DOHH2 (cell line): ENCODE results near the gene ALK.

Source experiments
- H3F3A ChIP-seq: fragments of 200-600 bp; sonication (generic), shearing (Covaris generic); 2 replicates; pipeline ENCODE4 v1.6.0; 2016; ENCODE audit warnings: antibody characterized with exemption, mild to moderate bottlenecking; ENCODE audit not compliant: control insufficient read depth, insufficient read depth
- H3K27ac ChIP-seq: fragments of 200-600 bp; sonication (generic); 2 replicates; pipeline ENCODE4 v1.5.1; 2014; ENCODE audit warnings: low read depth, mild to moderate bottlenecking, low read length, moderate library complexity
- H3K27me3 ChIP-seq: fragments of 200-600 bp; sonication (generic); 2 replicates; pipeline ENCODE4 v1.6.1; 2014; ENCODE audit warnings: mild to moderate bottlenecking, low read length, mixed read lengths; ENCODE audit not compliant: control insufficient read depth
- H3K36me3 ChIP-seq: fragments of 200-600 bp; sonication (generic); 2 replicates; pipeline ENCODE4 v1.6.1; 2014; ENCODE audit warnings: mild to moderate bottlenecking, low read length, moderate library complexity, mixed read lengths; ENCODE audit not compliant: control insufficient read depth
- H3K4me1 ChIP-seq: fragments of 200-600 bp; sonication (generic); 2 replicates; pipeline ENCODE4 v1.6.1; 2014; ENCODE audit warnings: mild to moderate bottlenecking, low read length, mixed read lengths; ENCODE audit not compliant: control insufficient read depth
- H3K4me2 ChIP-seq: fragments of 200-600 bp; sonication (generic); 2 replicates; pipeline ENCODE4 v1.6.0; 2014; ENCODE audit warnings: mild to moderate bottlenecking, low read length, moderate library complexity
- H3K4me3 ChIP-seq: fragments of 200-600 bp; sonication (generic); 2 replicates; pipeline ENCODE4 v1.5.1; 2014; ENCODE audit warnings: mild to moderate bottlenecking, low read length, mixed read lengths
- H3K79me2 ChIP-seq: fragments of 200-600 bp; sonication (generic); 2 replicates; pipeline ENCODE4 v1.6.1; 2014; ENCODE audit warnings: mild to moderate bottlenecking, low read length, mixed read lengths; ENCODE audit not compliant: control insufficient read depth
- H3K9me2 ChIP-seq: fragments of 200-600 bp; sonication (generic); replicated peaks from 2 replicates; pipeline ENCODE4 v1.6.1; 2014; ENCODE audit warnings: mild to moderate bottlenecking, low read length, mixed read lengths; ENCODE audit not compliant: control insufficient read depth
- H3K9me3 ChIP-seq: fragments of 200-600 bp; sonication (generic); 2 replicates; pipeline ENCODE4 v1.6.1; 2014; ENCODE audit warnings: antibody characterized with exemption, low read length, mixed read lengths; ENCODE audit not compliant: control insufficient read depth, insufficient read depth
- H4K20me1 ChIP-seq: fragments of 200-600 bp; sonication (generic); 2 replicates; pipeline ENCODE4 v1.6.0; 2014; ENCODE audit warnings: low read depth, mild to moderate bottlenecking, antibody characterized with exemption, low read length, moderate library complexity; ENCODE audit not compliant: control insufficient read depth, insufficient read depth
- CTCF ChIP-seq: fragments of 200-600 bp; sonication (generic); IDR thresholded peaks from one replicate; pipeline ENCODE4 v1.5.1; 2014; ENCODE audit warnings: antibody characterized with exemption, mild to moderate bottlenecking, low read depth, low read length; ENCODE audit not compliant: poor library complexity, severe bottlenecking
- EZH2phosphoT487 ChIP-seq: fragments of 200-600 bp; sonication (generic); IDR thresholded peaks from 2 replicates; pipeline ENCODE4 v1.6.1; 2017; ENCODE audit warnings: borderline replicate concordance, mild to moderate bottlenecking, antibody characterized with exemption, low read length, moderate library complexity, mixed read lengths

The ALK gene

GRCh38 chr2:29305762-29306161 is 615.6 kb downstream of the ALK start:
- H3K9me2 ChIP-seq, result no peaks in the 10 kb centered on the region
- H3F3A ChIP-seq, result no peaks in the 10 kb centered on the region
- H3K9me3 ChIP-seq, result no peaks in the 10 kb centered on the region
- no peaks in the 10 kb centered on the region for H3K36me3 ChIP-seq
- TF ChIP-seq CTCF, result no peak
- TF ChIP-seq EZH2phosphoT487, result no peak
- no peaks in the 10 kb centered on the region for H3K79me2 ChIP-seq
- H3K4me3 ChIP-seq, result no peak overlapping the region
- H3K27ac ChIP-seq, result no peak overlapping the region
- no peaks in the 10 kb centered on the region for H3K27me3 ChIP-seq
- no peak overlapping the region for H3K4me2 ChIP-seq
- H3K4me1 ChIP-seq, result no peaks in the 10 kb centered on the region
- no peaks in the 10 kb centered on the region for H4K20me1 ChIP-seq

DNA sequence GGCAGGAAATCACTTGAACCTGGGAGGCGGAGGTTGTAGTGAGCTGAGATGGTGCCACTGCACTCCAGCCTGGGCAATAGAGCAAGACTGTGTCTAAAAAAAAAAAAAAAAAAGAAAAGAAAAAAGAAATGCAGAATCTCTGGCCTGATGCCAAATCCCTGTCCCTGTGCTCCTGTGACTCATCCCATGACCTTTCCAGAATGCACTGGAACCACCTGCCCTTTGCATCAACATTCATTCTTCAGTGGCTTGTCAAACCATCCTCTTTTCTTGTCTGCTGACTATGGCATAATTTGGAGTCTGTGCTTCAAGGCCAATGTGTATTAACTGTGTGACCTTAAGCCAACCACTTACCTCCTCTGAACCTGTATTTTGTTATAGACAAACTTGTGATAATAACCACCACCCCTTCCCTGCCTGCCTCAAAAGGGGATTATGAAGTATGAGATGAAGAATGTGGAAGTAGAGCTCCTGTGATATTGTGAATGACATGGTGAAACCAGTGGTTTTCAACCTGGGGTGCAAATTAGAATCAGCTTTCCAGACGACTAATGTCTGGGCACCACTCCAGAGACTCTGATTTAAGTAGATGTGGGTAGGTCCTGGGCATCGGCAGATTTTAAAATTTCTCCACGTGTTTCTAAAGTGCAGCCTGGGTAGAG is 616.9 kb downstream of the ALK start:
- H3K36me3 ChIP-seq, result no peaks in the 10 kb centered on the region
- H3K27me3 ChIP-seq, result peaks cover 3% of the 10 kb centered on the region; the same call in 1 of the 2 replicates

GRCh38 chr2:29296585-29296984 is 624.8 kb downstream of the ALK start:
- Histone ChIP-seq H3K4me1 (no peaks in the 10 kb centered on the region), H3K4me2 (no peak overlapping the region), H3K79me2 (no peaks in the 10 kb centered on the region), H3F3A (no peaks in the 10 kb centered on the region), H3K4me3 (no peak overlapping the region), H3K36me3 (no peaks in the 10 kb centered on the region), H3K9me2 (no peaks in the 10 kb centered on the region), H4K20me1 (no peaks in the 10 kb centered on the region), H3K27me3 (peaks cover 10% of the 10 kb centered on the region; the same call in 1 of the 2 replicates), H3K9me3 (no peaks in the 10 kb centered on the region), H3K27ac (no peak overlapping the region)
- no peak for TF ChIP-seq CTCF
- no peak for TF ChIP-seq EZH2phosphoT487

More for the DNA sequence above, 616.9 kb downstream of the ALK start:
- Histone ChIP-seq H3K27ac (no peak overlapping the region), H3K4me2 (no peak overlapping the region), H3F3A (no peaks in the 10 kb centered on the region), H3K79me2 (no peaks in the 10 kb centered on the region), H3K4me3 (no peak overlapping the region), H3K9me3 (no peaks in the 10 kb centered on the region), H3K4me1 (no peaks in the 10 kb centered on the region), H3K9me2 (no peaks in the 10 kb centered on the region), H4K20me1 (no peaks in the 10 kb centered on the region)
- no peak for TF ChIP-seq EZH2phosphoT487

DNA sequence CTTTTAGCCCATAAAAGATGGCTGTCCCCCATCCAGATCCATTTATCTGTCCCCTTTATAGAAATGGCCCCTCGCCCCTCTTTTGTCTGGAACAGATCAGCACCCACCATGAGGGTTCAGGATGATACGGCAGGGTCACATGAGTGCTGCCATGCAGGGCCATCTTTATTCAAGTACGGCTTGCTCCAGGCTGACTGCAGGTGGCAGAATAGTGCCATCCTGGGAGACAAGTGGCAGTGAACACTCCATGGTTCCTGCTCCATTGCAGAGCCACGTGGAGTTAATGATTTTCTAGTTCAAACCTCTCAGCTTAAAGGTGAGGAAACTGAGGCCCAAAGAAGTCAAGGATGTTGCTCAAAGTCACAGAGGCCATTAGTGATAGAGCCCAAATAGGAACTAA is 625.5 kb downstream of the ALK start:
- no peak for TF ChIP-seq EZH2phosphoT487
- TF ChIP-seq CTCF, result peak; percentile 31
- no peaks in the 10 kb centered on the region for H3K36me3 ChIP-seq
- H3K27ac ChIP-seq, result no peak overlapping the region
- peaks cover 10% of the 10 kb centered on the region; the same call in 1 of the 2 replicates for H3K27me3 ChIP-seq
- no peaks in the 10 kb centered on the region for H3K9me2 ChIP-seq
- H3K4me1 ChIP-seq, result no peaks in the 10 kb centered on the region
- H3K4me2 ChIP-seq, result no peak overlapping the region
- no peak overlapping the region for H3K4me3 ChIP-seq
- no peaks in the 10 kb centered on the region for H4K20me1 ChIP-seq
- H3K79me2 ChIP-seq, result no peaks in the 10 kb centered on the region
- H3K9me3 ChIP-seq, result no peaks in the 10 kb centered on the region
- H3F3A ChIP-seq, result no peaks in the 10 kb centered on the region
